ENCODE results near the gene KRT36.

DNA sequence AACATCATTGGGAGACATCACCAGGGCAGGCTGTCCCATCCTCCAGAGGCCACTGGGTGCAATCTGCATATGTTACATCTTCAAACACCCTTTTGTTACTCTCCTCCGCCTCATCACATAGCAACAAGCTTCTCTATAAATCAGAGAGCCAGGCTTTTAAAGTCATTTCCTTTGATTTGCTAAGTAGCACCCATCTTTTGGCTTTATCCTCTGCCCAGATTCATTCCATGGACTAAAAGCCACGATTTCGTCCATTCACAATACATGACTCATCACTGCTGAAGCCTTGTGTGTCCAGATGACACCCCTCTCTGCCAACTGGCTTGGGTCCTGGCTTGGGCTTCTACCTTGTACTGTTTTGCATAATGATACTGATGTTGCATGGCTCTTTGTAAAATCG is 47.0 kb downstream of the KRT36 start:
- TF ChIP-seq EZH2 (IDR thresholded peaks at IDR 0.05) (no peak), EZH2phosphoT487 (IDR thresholded peaks at IDR 0.05) (no peak)
- TF ChIP-seq, protein P1, sequence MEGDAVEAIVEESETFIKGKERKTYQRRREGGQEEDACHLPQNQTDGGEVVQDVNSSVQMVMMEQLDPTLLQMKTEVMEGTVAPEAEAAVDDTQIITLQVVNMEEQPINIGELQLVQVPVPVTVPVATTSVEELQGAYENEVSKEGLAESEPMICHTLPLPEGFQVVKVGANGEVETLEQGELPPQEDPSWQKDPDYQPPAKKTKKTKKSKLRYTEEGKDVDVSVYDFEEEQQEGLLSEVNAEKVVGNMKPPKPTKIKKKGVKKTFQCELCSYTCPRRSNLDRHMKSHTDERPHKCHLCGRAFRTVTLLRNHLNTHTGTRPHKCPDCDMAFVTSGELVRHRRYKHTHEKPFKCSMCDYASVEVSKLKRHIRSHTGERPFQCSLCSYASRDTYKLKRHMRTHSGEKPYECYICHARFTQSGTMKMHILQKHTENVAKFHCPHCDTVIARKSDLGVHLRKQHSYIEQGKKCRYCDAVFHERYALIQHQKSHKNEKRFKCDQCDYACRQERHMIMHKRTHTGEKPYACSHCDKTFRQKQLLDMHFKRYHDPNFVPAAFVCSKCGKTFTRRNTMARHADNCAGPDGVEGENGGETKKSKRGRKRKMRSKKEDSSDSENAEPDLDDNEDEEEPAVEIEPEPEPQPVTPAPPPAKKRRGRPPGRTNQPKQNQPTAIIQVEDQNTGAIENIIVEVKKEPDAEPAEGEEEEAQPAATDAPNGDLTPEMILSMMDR (IDR thresholded peaks at IDR 0.05) = no peak

All from neural progenitor cell (in vitro differentiated cells).